ENCODE measurements around the gene B4GALT5. TPM values are rescaled to one million over a fixed set of nuclear protein-coding genes. Genes with fewer than 3 reads are reported as not detected.

Gene B4GALT5
- total RNA-seq, 1 experiment from 2014 or later: 92.5 TPM

DNA sequence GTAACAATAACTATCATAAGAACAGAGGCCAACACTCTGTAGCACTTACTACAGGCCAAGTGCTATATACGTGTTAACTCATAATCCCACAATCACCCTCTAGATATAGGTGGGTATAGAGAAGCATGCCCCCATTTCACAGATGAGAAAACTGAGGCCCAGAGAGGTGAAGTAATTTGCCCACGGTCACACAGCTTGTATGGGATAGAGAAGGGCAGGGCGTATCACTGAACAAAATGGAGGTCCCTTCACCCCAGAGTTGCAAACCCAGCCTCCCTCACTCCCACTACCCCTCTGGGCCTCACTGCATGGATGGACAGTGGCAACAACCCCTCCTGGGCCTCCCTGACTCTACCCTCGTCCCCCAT is 113.9 kb downstream of the B4GALT5 start:
- CTCF ChIA-PET: interaction anchor here (1.9 kb wide), 1 partner anchor 58 kb away, joined by 4 read pairs; no protein-coding TSS in a partner anchor
- no peak overlapping the region for H3K9ac ChIP-seq (ENCODE audit: low read length)
- RAD21 ChIA-PET (ENCODE audit: low non-redundant PET in 1 of 2, low total read pairs in 2 of 2, uncharacterized antibody in 2 of 2, unreplicated experiment in 2 of 2): no interaction called here
- H3K79me2 ChIP-seq (ENCODE audit: insufficient read depth, low read length): no peaks in the 10 kb centered on the region
- POLR2A ChIA-PET: no interaction called here
- H4K20me1 ChIP-seq (ENCODE audit: insufficient read depth): no peaks in the 10 kb centered on the region
- no TSS peak for BruUV-seq (replicated peaks)
- H3K9me3 ChIP-seq (ENCODE audit: control insufficient read depth in 1 of 2, insufficient read depth in 1 of 2, low read depth in 1 of 2, low read length in 2 of 2): no peaks in the 10 kb centered on the region
- H3K36me3 ChIP-seq (ENCODE audit: control insufficient read depth in 1 of 2, insufficient read depth in 2 of 2, low read length in 2 of 2): no peaks in the 10 kb centered on the region
- no peak overlapping the region for H3K4me2 ChIP-seq (ENCODE audit: low read length)
- peaks cover 14 to 24% of the 10 kb centered on the region in 2 experiments for H3K4me1 ChIP-seq (ENCODE audit: control insufficient read depth in 1 of 2, insufficient read depth in 2 of 2, low read length in 2 of 2)
- H3K4me3 ChIP-seq (replicated peaks in 1 of 2; ENCODE audit: low read depth in 1 of 2, low read length in 2 of 2): no peak overlapping the region
- TF ChIP-seq, protein P1, sequence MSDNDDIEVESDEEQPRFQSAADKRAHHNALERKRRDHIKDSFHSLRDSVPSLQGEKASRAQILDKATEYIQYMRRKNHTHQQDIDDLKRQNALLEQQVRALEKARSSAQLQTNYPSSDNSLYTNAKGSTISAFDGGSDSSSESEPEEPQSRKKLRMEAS (IDR thresholded peaks at IDR 0.05): no peak
- TF ChIP-seq ATF3 (IDR thresholded peaks at IDR 0.05) (no peak), TCF7L2 (IDR thresholded peaks at IDR 0.05; ENCODE audit: borderline replicate concordance, extremely low read depth, insufficient read depth, insufficient read length) (no peak), ELF1 (IDR thresholded peaks at IDR 0.05; ENCODE audit: borderline replicate concordance, low read depth) (no peak), JUND (IDR thresholded peaks at IDR 0.05) (no peak), ZNF274 (IDR thresholded peaks at IDR 0.05; ENCODE audit: low read depth, low read length) (no peak), POLR2A (IDR thresholded peaks at IDR 0.05; ENCODE audit: borderline replicate concordance, extremely low read depth, insufficient read depth, insufficient read length) (no peak), RAD21 (IDR thresholded peaks at IDR 0.05; ENCODE audit: low read depth) (no peak), ZFX (IDR thresholded peaks at IDR 0.05) (no peak), SIN3A (IDR thresholded peaks at IDR 0.05; ENCODE audit: low read depth) (no peak), EGR1 (IDR thresholded peaks at IDR 0.05; ENCODE audit: low read depth) (no peak)
- TF ChIP-seq, protein P2, sequence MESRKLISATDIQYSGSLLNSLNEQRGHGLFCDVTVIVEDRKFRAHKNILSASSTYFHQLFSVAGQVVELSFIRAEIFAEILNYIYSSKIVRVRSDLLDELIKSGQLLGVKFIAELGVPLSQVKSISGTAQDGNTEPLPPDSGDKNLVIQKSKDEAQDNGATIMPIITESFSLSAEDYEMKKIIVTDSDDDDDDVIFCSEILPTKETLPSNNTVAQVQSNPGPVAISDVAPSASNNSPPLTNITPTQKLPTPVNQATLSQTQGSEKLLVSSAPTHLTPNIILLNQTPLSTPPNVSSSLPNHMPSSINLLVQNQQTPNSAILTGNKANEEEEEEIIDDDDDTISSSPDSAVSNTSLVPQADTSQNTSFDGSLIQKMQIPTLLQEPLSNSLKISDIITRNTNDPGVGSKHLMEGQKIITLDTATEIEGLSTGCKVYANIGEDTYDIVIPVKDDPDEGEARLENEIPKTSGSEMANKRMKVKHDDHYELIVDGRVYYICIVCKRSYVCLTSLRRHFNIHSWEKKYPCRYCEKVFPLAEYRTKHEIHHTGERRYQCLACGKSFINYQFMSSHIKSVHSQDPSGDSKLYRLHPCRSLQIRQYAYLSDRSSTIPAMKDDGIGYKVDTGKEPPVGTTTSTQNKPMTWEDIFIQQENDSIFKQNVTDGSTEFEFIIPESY (IDR thresholded peaks at IDR 0.05; ENCODE audit: extremely low read depth, insufficient replicate concordance, low read length): no peak
- intact Hi-C loops (cut with micrococcal nuclease): no loop called here
- no peaks in the 10 kb centered on the region for H3K9me2 ChIP-seq (ENCODE audit: insufficient read depth)
- no peaks in the 10 kb centered on the region for H3K27me3 ChIP-seq (ENCODE audit: insufficient read depth, low read length)
- DNase-seq (ENCODE audit: low read depth, low spot score) (no peak), ATAC-seq (no peak)
- H3K27ac ChIP-seq (ENCODE audit: low read depth, low read length): no peak overlapping the region
- no peak overlapping the region for H2AFZ ChIP-seq (ENCODE audit: low read depth, low read length, poor library complexity, severe bottlenecking)
